HG03196 (cell line): ENCODE results near the gene TRMT44.
A peak's percentile ranks its signal among the peaks of the same experiment; 100 is the strongest.

Experiments used
- ATAC-seq: cut with Tn5 transposase; IDR thresholded peaks from one replicate; pipeline ENCODE4 v1.9.1; 2021; ENCODE audit not compliant: unreplicated experiment

TRMT44 gene

DNA sequence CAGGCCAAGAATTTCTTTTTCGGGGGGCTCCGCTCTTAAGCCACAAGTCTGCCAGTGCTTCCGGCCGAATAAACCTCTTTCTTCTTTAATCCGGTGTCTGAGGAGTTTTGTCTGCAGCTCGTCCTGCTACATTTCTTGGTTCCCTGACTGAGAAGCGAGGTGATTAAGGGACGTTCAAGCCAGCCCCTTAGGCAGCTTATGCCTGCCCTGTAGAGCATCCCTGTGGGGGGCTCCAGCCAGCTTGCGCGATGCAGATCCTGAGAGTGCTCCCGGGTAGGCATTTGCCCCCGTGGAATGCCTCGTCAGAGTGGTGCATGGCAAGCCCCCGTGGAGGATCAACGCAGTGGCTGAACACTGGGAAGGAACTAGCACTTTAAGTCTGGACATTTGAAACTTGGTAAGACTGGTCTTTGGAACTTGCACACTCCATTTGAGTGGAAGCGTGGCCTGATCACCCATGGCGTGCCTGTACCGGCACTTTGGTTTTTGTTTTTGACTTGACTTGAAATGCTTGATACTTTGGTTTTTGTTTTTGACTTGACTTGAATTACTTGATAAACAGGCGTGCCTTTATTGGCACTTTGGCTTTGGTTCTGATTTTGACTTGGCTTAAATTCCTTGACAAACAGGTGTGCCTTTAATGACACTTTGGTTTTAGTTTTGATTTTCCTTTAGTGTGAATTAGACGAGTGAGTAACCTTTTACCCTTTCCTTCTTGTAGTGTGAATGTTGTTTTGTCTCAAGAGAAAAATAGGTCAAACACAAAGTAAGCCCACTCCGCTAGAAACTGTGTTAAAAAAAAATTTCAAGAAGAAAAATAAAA lies 6.1 kb upstream of the TRMT44 start:
- ATAC-seq, result no peak

- peak; percentile 48 for ATAC-seq
Observed at GRCh38 chr4:8435656-8436121, 4.9 kb upstream of the TRMT44 start.

DNA sequence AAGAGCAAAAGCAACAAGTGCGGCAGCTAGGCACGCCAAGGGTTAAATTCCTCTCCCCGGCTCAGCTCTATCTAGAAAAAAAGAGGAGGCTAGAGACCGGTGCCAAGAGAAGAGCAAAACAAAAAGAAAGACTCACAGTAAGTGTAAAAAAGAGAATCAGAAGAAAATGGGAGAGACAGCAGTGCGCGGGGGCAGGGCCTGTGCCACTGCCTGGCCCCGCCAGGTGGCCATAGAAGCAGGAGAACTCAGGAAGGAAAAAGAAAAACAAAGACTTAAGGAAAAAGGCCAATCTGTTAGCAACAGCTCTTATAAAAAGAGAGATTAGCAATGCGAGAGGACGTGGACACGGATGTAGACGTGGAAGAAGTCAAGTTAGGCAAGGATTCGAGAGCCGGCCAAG lies 3.3 kb upstream of the TRMT44 start:
- no peak for ATAC-seq

GRCh38 chr4:8438743-8439142 lies 1.8 kb upstream of the TRMT44 start:
- ATAC-seq, result no peak

DNA sequence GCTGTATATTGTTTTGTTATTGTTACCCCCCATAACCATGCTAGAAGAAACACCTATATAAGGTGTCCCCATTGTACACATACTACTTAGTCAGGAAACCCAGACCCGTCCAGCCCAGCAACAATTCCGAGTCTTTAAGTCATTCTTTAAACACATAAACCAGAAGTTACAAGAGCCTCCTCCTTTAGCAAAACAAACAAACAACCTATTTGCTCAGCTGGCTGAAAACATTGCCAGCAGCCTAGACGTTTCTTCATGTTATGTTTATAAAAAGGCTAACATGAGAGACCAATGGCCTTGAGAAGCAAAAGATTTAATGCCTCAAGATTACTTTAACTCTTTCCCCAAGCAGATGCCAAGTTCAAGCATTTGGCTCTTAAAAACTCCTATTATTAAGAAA lies 1.4 kb upstream of the TRMT44 start:
- no peak for ATAC-seq

DNA sequence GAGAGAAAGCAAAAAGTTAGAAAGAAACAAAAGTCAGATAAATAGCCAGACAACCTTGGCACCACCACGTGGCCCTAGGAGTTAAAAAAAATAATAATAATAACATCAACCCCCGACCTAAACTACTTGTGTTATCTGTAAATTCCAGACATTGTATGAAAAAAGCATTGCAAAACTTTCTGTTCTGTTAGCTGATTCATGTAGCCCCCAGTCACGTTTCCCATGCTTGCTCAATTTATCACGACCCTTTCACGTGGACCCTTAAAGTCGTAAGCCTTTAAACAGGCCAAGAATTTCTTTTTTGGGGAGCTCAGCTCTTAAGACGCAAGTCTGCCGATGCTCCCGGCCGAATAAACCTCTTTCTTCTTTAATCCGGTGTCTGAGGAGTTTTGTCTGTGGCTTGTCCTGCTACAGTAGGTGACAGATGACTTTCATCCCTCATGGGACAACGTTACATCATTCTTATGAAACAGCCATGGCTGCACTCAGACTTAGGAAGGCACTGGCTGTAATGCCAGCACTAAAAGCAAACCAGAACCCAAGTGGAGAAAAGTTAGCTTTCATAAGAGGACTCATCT lies 574 bp upstream of the TRMT44 start:
- ATAC-seq, result peak; percentile 13

GRCh38 chr4:8441499-8442091 lies 1.0 kb downstream of the TRMT44 start:
- no peak for ATAC-seq

DNA sequence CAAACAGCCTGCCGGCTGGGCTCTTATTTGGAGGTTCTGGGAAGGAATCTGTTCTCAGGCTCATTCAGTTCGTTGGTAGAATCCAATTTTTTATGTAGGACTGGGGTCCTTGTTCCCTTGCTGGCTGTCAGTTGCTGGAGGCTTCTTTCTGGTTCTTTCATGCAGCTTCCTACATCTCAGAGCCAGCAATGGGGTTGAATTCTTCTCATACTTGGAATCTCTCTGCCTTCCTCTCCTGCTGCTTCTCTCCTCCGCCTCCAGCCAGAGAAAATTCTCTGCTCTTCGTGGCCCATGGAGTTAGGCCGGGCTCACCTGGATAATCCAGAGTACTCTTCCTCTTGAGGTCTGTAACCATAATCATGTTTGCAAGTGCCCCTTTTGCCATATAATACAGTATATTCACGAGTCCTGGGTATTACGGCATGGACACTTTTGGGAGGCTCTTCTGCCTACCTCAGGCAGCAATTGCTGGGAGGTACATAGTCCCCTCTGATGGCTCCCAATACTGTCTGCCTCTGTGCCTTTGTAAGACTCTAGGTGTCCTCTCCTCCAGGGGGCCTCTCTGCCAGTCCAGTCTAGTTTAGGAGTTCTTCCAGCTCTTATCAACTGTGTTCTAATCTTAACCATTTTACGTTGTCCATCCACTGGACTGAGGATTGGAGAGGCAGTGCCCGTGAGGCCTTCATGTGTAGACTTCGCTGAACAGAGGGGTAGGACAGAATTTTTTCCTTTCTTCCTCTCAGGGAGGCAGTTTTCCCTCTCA lies 2.2 kb downstream of the TRMT44 start:
- ATAC-seq, result no peak

- ATAC-seq, result no peak
Observed at GRCh38 chr4:8443801-8444200, 3.2 kb downstream of the TRMT44 start.

DNA sequence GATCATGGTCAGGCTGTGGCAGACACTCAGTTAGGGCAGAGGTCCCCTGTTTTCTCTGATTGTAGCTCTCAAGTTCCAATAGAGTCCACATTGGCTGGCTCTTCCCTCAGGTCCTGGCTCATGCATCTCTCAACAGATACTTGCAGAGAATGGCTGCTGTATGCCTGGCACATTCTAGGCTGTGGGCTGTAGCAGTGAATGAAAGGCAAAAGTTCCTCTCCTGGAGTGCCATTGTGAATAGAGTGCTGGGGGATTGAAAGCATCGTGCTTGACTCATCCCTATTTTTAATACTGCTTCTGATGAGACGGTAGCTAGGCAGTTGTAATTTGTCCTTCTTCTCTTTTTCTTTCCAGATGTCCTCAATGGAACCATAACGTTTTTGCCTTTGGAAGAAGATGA lies 5.5 kb downstream of the TRMT44 start:
- no peak for ATAC-seq

DNA sequence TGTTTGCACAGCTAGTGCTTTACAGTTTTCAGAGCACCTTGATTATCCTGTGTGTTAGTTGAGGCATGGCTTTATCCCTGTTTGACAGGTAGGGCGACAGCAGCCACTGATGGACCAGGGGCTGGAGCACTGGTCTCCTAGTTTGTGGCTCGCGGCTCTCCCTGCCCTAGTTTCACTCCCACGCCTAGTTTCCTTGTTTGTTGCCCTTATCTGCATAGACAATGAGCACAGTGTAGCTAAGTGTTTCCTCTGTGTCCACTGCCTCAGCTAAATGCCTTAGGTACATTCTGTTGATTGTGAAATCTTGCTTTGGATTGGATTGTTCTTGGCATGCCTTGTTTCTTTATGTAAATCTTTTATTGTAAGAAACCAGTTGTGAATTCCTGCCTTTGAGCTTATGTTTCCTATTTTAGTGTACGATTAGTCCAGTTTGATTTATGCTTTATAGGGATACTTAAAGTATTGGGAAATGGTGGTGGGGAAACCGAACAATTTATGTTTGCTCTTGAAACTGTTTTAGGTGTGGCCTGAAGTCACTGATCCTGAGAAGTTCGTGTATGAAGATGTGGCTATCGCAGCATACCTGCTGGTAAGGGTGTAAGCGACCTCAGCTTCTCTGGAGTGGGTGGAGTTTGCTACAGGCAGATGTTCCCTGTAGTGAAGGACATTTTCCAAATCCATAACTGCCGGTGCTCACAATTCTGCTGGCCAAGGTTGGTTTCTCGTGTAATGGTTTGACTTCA lies 11.0 kb downstream of the TRMT44 start:
- ATAC-seq, result no peak

DNA sequence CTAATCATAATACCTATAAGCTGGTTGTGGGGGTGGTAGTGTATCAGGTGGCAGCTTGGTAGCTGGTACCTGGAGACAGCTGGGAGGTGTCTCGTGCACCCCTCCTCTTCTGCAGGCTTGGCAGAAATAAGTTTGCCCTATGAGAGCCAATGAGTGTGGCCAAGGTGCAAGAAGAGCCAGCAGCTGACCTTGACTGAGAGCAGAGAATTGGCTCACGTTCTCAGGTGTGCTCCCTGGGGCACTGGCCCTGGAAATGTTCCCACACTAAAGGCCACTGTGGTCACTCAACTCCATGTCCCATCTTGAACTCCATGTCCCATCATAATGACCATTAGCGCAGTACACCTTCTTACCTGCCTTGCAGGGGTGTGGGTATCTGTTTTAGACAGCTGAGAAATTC lies 13.4 kb downstream of the TRMT44 start:
- no peak for ATAC-seq

DNA sequence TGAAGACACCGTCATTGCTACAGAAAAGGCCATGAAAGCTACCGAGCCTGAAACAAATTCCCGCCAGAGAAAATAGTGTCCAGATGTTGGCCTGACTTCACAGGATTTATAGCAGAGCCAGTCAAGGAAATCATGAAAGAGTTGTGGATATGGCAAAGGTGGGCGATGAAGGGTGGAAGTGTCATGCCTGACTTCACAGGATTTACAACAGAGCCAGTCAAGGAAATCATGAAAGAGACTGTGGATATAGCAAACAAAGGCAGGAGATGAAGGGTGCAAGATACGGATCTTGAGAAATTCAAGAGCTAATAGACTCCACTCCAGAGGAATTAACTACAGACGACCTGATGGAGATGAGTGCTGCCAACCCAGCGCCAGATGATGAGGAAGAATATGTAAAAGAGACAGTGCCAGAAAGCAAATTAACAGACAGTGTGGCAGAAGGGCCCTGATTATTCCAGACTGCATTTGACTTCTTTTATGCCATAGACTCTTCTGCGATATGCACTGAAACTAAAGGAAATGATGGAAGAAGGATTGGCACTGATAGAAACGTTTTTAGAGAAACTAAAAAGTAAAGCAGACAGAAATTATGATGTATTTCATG lies 17.2 kb downstream of the TRMT44 start:
- no peak for ATAC-seq

GRCh38 chr4:8459867-8460445 lies 19.4 kb downstream of the TRMT44 start:
- ATAC-seq, result no peak

- ATAC-seq, result no peak
Observed at GRCh38 chr4:8461086-8461485, 20.5 kb downstream of the TRMT44 start.

- no peak for ATAC-seq
Observed at GRCh38 chr4:8461616-8462015, 21.0 kb downstream of the TRMT44 start.

DNA sequence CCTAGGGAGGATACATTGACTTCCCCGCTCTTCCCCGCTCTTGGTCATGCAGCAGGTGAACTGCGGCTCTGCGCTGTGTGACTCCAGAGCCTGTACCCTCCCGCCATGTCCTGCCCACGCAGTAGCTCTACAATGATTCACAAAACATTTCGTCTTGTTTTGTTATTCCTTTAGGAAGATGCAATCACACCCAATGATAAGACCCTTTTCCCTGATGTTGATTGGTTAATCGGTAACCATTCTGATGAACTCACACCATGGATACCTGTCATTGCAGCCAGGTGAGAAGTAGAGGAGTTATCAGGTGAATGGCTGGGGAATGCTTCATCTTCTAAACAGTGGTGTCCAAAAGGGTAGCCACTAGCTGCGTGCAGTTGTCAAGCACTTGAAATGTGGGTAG lies 23.2 kb downstream of the TRMT44 start:
- ATAC-seq, result no peak

- no peak for ATAC-seq
Observed at GRCh38 chr4:8464381-8464780, 23.8 kb downstream of the TRMT44 start.

DNA sequence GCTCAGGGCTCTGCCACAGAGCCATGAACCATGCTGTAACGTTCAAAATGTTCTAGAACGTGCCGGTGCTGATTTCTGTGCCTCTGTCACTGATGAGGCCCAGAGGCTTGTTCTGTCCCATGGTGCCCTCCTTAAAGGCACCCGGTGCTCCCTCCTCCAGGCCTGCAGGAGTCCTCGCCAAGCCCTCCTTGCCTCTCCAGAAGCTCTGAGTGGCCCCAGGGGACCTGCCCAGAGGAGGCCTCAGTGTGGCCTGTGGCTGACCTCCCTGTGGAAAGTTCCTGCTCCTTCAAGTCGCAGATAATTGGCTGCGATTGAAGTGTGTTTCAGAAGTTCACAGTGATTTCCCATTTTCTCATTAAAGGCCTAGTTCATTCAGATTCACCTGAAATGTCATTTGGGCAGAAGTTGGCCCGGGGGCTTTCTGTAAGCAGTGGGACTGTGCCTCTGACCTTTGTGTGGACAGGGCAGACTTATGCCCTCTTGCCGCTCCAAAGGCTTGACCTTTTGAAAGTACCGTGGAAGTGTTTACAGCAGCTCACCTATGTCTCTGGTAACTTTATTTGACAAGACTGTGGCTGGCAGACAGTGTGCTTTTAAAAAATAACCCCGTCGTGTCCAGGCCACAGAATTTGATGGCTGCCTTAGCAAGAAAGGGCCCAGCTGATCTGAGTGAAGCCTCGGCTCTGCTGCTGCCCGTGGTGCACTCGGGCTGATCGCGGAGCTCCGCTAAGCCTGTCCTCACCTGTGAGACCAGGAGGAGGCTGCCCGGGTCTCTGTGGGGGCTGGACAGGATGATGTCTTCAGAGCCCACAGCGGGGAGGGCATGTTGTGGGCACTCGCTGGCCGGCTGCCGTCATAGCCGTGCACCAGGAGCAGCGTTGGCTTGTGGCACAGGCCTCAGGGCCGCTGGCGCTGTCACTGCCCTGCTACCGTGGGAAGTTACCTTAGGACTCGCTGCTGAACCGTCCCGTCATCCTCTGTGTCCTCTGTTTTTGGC lies 25.3 kb downstream of the TRMT44 start:
- ATAC-seq, result no peak
